K562 (cell line): ENCODE results near the gene BIRC6. TPM values are rescaled to one million over a fixed set of nuclear protein-coding genes. Genes with fewer than 3 reads are reported as not detected.

Source experiments
- ATAC-seq: fragments of 200-7000 bp; cut with Tn5 transposase; 3 replicates; pipeline ENCODE4 v1.9.1; 2020; ENCODE audit warnings: moderate library complexity
- BruUV-seq: library from RNA; stranded (reverse); fragments of 400-500 nt; replicated peaks from 2 replicates; lab custom pipeline; 2021; lab: Mats Ljungman, UMichigan
- CTCF ChIA-PET: fragments of 300-600 bp; formaldehyde crosslinking; extraction: SDS; loops from one replicate; lab custom pipeline; 2021; ENCODE audit warnings: low intra/inter-chr PET ratio; lab: Yijun Ruan, JAX
- POLR2A ChIA-PET: fragments of 300-600, 350-650 bp; sonication (Branson Sonifier 250); formaldehyde crosslinking; extraction: SDS; loops from one replicate; lab custom pipeline; 2021; ENCODE audit warnings: antibody characterized with exemption, inconsistent platforms; lab: Yijun Ruan, JAX
- DNase-seq, 4 experiments: peaks; one replicate each; pipeline versions ENCODE4 v3.0.0 to v3.0.0-alpha.2; 2011 to 2018; ENCODE audit warnings: low spot score in 3 of 4, mixed read lengths in 3 of 4; ENCODE audit errors: extremely low read depth in 1 of 4
- FAIRE-seq: peaks from 2 replicates; lab custom pipeline; 2011; peaks lifted over from hg19 to GRCh38; lab: Jason Lieb, UNC
- H2AFZ ChIP-seq: 2 replicates; pipeline ENCODE4 v1.6.0; 2011; ENCODE audit warnings: low read depth, low read length, control low read depth, inconsistent platforms
- H3K27ac ChIP-seq: fragments of 200-600 bp; 3 replicates; pipeline ENCODE4 v1.8.0; 2011; ENCODE audit warnings: low read depth, mild to moderate bottlenecking, control low read depth, inconsistent platforms, low read length, moderate library complexity, mixed read lengths; ENCODE audit errors: extremely low read depth
- H3K27me3 ChIP-seq, 2 experiments: fragments of 300-600 bp in 1 of 2; 2 replicates in 1 of 2; 3 replicates in 1 of 2; pipeline versions ENCODE4 v1.6.0 to v1.8.0; 2011; ENCODE audit warnings: inconsistent platforms in 2 of 2, low read length in 2 of 2, mild to moderate bottlenecking in 1 of 2, mixed read lengths in 1 of 2, moderate library complexity in 1 of 2; ENCODE audit not compliant: control insufficient read depth in 2 of 2, insufficient read depth in 2 of 2
- H3K36me3 ChIP-seq: fragments of 300-600 bp; 3 replicates; pipeline ENCODE4 v1.8.0; 2011; ENCODE audit warnings: mild to moderate bottlenecking, low read length, inconsistent platforms; ENCODE audit not compliant: control insufficient read depth, insufficient read depth
- H3K4me1 ChIP-seq, 2 experiments: fragments of 200-600 bp in 1 of 2; replicated peaks in 1 of 2; 2 replicates in 1 of 2; 3 replicates in 1 of 2; pipeline versions ENCODE4 v1.5.1 to v1.8.0; 2011; ENCODE audit warnings: inconsistent platforms in 2 of 2, low read length in 2 of 2, mild to moderate bottlenecking in 1 of 2, mixed read lengths in 1 of 2, moderate library complexity in 1 of 2; ENCODE audit not compliant: control insufficient read depth in 2 of 2, insufficient read depth in 2 of 2
- H3K4me2 ChIP-seq: 2 replicates; pipeline ENCODE4 v1.6.1; 2011; ENCODE audit warnings: low read length, control low read depth, inconsistent platforms, mixed read lengths; ENCODE audit not compliant: insufficient read depth
- H3K4me3 ChIP-seq: fragments of 200-600 bp; sonication (generic), shearing (Covaris generic); 2 replicates; pipeline ENCODE4 v1.5.1; 2016; ENCODE audit warnings: control low read depth, inconsistent platforms
- H3K79me2 ChIP-seq: fragments of 200-600 bp; 3 replicates; pipeline ENCODE4 v1.8.0; 2011; ENCODE audit warnings: low read length, inconsistent platforms; ENCODE audit not compliant: control insufficient read depth, insufficient read depth
- H3K9ac ChIP-seq, 2 experiments: 2 replicates each; pipeline versions ENCODE4 v1.6.0 to v1.6.1; 2011; ENCODE audit warnings: low read depth in 2 of 2, low read length in 2 of 2, control low read depth in 1 of 2, inconsistent platforms in 1 of 2, mild to moderate bottlenecking in 1 of 2, mixed read lengths in 1 of 2; ENCODE audit not compliant: insufficient read depth in 1 of 2
- H3K9me1 ChIP-seq: one replicate; pipeline ENCODE4 v1.6.0; 2011; ENCODE audit warnings: inconsistent platforms, mild to moderate bottlenecking, low read length, moderate library complexity; ENCODE audit not compliant: control insufficient read depth, insufficient read depth
- H3K9me3 ChIP-seq: replicated peaks from 2 replicates; pipeline ENCODE4 v1.5.1; 2011; ENCODE audit warnings: low read depth, low read length, inconsistent platforms; ENCODE audit not compliant: control insufficient read depth, insufficient read depth
- H4K20me1 ChIP-seq: replicated peaks from 2 replicates; pipeline ENCODE4 v1.6.1; 2011; ENCODE audit warnings: low read length, inconsistent platforms, mixed read lengths; ENCODE audit not compliant: control insufficient read depth, insufficient read depth
- ASH1L ChIP-seq: fragments of 450-650 bp; IDR thresholded peaks from 2 replicates; pipeline ENCODE4 v1.6.1; 2018; ENCODE audit warnings: borderline replicate concordance, mild to moderate bottlenecking, low read depth; ENCODE audit not compliant: partially characterized antibody
- ATF6 ChIP-seq: sonication (generic); formaldehyde crosslinking; IDR thresholded peaks from 2 replicates; pipeline ENCODE4 v1.4.0; 2020; ENCODE audit warnings: mild to moderate bottlenecking, missing genetic modification reagents
- BDP1 ChIP-seq: IDR thresholded peaks from 3 replicates; pipeline ENCODE4 v1.6.1; 2011; ENCODE audit not compliant: insufficient read length, insufficient read depth
- COPS2 ChIP-seq: fragments of 450-650 bp; conservative IDR thresholded peaks from 2 replicates; pipeline ENCODE4 v1.6.1; 2016; ENCODE audit warnings: mild to moderate bottlenecking, moderate library complexity
- DACH1 ChIP-seq: fragments of 450-650 bp; IDR thresholded peaks from 2 replicates; pipeline ENCODE4 v1.6.1; 2018; ENCODE audit not compliant: partially characterized antibody
- HDAC2 ChIP-seq: fragments of 450-650 bp; IDR thresholded peaks from 2 replicates; pipeline ENCODE4 v1.6.1; 2016; ENCODE audit warnings: mild to moderate bottlenecking
- SRF ChIP-seq, 2 experiments: fragments of 250-450, 450-650 bp in 1 of 2; sonication (Bioruptor Pico) in 1 of 2; sonication (generic) in 1 of 2; formaldehyde crosslinking; IDR thresholded peaks; 2 replicates each; pipeline versions ENCODE4 v1.5.0 to v1.5.1; 2020 to 2022; ENCODE audit warnings: mild to moderate bottlenecking in 1 of 2, missing genetic modification reagents in 1 of 2
- WGBS: fragments of 100-300 bp; shearing (Covaris generic); methylation state at CpG from one replicate; pipeline ENCODE4 v1.1.6; 2016; ENCODE audit warnings: low coverage, mixed read lengths; ENCODE audit not compliant: insufficient coverage; ENCODE audit errors: missing lambda C conversion rate; 5-methylcytosine and 5-hydroxymethylcytosine counted together
- in situ Hi-C: fragments of 300-500 bp; cut with MboI; formaldehyde crosslinking; loops from 4 replicates; pipeline ENCODE4 v1.15.0; 2018; ENCODE audit warnings: inconsistent platforms, mixed read lengths
- intact Hi-C: fragments of 100-400 bp; cut with micrococcal nuclease; formaldehyde crosslinking; loops from 2 replicates; pipeline ENCODE4 v1.14.2; 2022
- polyA plus RNA-seq, 8 experiments: library from polyadenylated mRNA; depleted of rRNA in 4 of 8; stranded (reverse) in 5 of 8; unstranded in 3 of 8; fragments of >200 nt; fragmentation: Nextera tagmentation in 2 of 8; fragmentation: Illumina TruSeq in 1 of 8; extraction: Ambion mirVana in 2 of 8; extraction: Trizol in 1 of 8; gene quantifications; 2 replicates each; pipeline versions ENCODE4 v1.2.1 to v1.2.3, GENCODE V29; 2011 to 2014; ENCODE audit warnings: inconsistent platforms in 1 of 8, missing spikeins in 1 of 8
- total RNA-seq, 7 experiments: library from RNA; depleted of rRNA in 6 of 7; stranded (reverse); fragments of >200 nt in 6 of 7; fragmentation: Illumina TruSeq in 2 of 7; extraction: Trizol in 2 of 7; gene quantifications; 2 replicates each; pipeline versions ENCODE4 v1.2.1 to v1.2.3, GENCODE V29; 2011 to 2021; ENCODE audit warnings: low replicate concordance in 1 of 7
- TF ChIP-seq, protein P1 (sequence below): sonication (generic); formaldehyde crosslinking; IDR thresholded peaks from 2 replicates; pipeline ENCODE4 v1.8.1; 2023; ENCODE audit warnings: mild to moderate bottlenecking, missing genetic modification reagents

Gene BIRC6
- total and polyA plus RNA-seq, 9 of the 15 experiments (the other 6 are each of a cell fraction or from before 2014, with no cell fraction given) = 18.8 to 110 (median 49.8) TPM

GRCh38 chr2:32534831-32535230, 178.0 kb downstream of the BIRC6 start:
- in situ Hi-C loops (no loop called here), intact Hi-C loops (no loop called here)
- Histone ChIP-seq H3K4me3 (no peak overlapping the region), H3K36me3 (peaks cover 48% of the 10 kb centered on the region), H3K4me1 (no peaks in the 10 kb centered on the region), H4K20me1 (no peaks in the 10 kb centered on the region), H3K27ac (no peak overlapping the region), H3K4me2 (no peak overlapping the region), H3K9ac (no peak overlapping the region), H3K27me3 (no peaks in the 10 kb centered on the region), H3K79me2 (no peaks in the 10 kb centered on the region), H2AFZ (no peak overlapping the region)
- no peak for DNase-seq
- WGBS = 100% methylated on average over 3 of the region's 3 CpGs
- no peak for FAIRE-seq
- no peak for ATAC-seq
- TF ChIP-seq, protein P1, sequence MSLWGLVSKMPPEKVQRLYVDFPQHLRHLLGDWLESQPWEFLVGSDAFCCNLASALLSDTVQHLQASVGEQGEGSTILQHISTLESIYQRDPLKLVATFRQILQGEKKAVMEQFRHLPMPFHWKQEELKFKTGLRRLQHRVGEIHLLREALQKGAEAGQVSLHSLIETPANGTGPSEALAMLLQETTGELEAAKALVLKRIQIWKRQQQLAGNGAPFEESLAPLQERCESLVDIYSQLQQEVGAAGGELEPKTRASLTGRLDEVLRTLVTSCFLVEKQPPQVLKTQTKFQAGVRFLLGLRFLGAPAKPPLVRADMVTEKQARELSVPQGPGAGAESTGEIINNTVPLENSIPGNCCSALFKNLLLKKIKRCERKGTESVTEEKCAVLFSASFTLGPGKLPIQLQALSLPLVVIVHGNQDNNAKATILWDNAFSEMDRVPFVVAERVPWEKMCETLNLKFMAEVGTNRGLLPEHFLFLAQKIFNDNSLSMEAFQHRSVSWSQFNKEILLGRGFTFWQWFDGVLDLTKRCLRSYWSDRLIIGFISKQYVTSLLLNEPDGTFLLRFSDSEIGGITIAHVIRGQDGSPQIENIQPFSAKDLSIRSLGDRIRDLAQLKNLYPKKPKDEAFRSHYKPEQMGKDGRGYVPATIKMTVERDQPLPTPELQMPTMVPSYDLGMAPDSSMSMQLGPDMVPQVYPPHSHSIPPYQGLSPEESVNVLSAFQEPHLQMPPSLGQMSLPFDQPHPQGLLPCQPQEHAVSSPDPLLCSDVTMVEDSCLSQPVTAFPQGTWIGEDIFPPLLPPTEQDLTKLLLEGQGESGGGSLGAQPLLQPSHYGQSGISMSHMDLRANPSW (CRISPR knock-in tag) = no peak
- TF ChIP-seq ASH1L (no peak), HDAC2 (no peak), COPS2 (no peak), BDP1 (no peak), DACH1 (no peak), ATF6 (CRISPR knock-in tag) (no peak), SRF (CRISPR knock-in tag; IDR thresholded peaks at IDR 0.05) (no peak)
- TF ChIP-seq, all 486 proteins: peak for 0
- no peaks in the 10 kb centered on the region for H3K9me3 ChIP-seq
- ChIA-PET CTCF (no interaction called here), POLR2A (interaction anchor here (1.0 kb wide), 1 partner anchor 20 kb away, joined by 3 read pairs; no protein-coding TSS in a partner anchor)
- no TSS peak for BruUV-seq
- H3K9me1 ChIP-seq = no peaks in the 10 kb centered on the region
